AG04449 (cell line): ENCODE results near the gene CCNK.

Experiments used
- CTCF ChIA-PET: fragments of 350-600 bp; formaldehyde crosslinking; extraction: SDS; loops from one replicate; lab custom pipeline; 2021; ENCODE audit warnings: antibody characterized with exemption; lab: Yijun Ruan, JAX
- POLR2A ChIA-PET: fragments of 400-600, 350-600 bp; formaldehyde crosslinking; extraction: SDS; loops from one replicate; lab custom pipeline; 2020; ENCODE audit warnings: antibody characterized with exemption, inconsistent platforms; lab: Yijun Ruan, JAX
- DNase-seq: peaks from one replicate; pipeline ENCODE4 v3.0.0-alpha.2; 2010; ENCODE audit warnings: low read depth, low spot score
- H3K4me3 ChIP-seq: 2 replicates; pipeline ENCODE4 v1.5.1; 2011; ENCODE audit warnings: low read depth, mild to moderate bottlenecking, control low read depth, low read length
- TF ChIP-seq, protein P1 (sequence below): IDR thresholded peaks from one replicate; pipeline ENCODE4 v1.5.1; 2011; ENCODE audit warnings: mild to moderate bottlenecking, moderate library complexity, low read length, control low read depth, inconsistent platforms; ENCODE audit not compliant: insufficient read depth; ENCODE audit errors: missing control alignments

Gene CCNK

DNA sequence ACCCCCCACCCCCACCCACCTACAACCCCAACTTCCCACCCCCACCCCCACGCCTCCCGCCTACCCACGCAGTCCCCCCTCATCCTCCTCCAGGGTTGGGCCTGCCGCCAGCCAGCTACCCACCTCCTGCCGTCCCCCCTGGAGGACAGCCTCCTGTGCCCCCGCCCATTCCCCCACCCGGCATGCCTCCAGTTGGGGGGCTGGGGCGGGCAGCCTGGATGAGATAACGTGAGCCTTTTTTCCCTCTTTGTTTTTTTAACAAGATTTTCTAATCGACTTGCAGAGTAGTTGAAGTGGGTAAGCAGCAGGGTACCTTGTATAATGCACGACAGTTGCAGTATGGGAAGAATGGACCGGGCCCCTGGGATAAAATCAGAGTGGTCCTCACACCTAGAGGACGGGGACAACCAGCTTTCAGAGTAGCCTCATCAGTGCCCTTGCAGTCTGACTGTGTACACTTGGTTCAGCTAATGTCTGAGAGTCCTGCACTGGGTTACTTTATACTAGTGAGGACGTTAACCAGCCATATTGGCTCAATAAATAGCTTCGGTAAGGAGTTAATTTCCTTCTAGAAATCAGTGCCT lies 29.4 kb downstream of the CCNK start:
- TF ChIP-seq, protein P1, sequence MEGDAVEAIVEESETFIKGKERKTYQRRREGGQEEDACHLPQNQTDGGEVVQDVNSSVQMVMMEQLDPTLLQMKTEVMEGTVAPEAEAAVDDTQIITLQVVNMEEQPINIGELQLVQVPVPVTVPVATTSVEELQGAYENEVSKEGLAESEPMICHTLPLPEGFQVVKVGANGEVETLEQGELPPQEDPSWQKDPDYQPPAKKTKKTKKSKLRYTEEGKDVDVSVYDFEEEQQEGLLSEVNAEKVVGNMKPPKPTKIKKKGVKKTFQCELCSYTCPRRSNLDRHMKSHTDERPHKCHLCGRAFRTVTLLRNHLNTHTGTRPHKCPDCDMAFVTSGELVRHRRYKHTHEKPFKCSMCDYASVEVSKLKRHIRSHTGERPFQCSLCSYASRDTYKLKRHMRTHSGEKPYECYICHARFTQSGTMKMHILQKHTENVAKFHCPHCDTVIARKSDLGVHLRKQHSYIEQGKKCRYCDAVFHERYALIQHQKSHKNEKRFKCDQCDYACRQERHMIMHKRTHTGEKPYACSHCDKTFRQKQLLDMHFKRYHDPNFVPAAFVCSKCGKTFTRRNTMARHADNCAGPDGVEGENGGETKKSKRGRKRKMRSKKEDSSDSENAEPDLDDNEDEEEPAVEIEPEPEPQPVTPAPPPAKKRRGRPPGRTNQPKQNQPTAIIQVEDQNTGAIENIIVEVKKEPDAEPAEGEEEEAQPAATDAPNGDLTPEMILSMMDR = no peak
- CTCF ChIA-PET = interaction anchor here (0.7 to 2.3 kb wide), 4 partner anchors 112 to 389 kb away, joined by 3 to 12 read pairs (median 4); no protein-coding TSS in a partner anchor
- H3K4me3 ChIP-seq = no peak overlapping the region
- POLR2A ChIA-PET = interaction anchor here (1.2 kb wide), 1 partner anchor 93 kb away, joined by 3 read pairs; the partner anchor contains the start of gene CCDC85C
- no peak for DNase-seq

DNA sequence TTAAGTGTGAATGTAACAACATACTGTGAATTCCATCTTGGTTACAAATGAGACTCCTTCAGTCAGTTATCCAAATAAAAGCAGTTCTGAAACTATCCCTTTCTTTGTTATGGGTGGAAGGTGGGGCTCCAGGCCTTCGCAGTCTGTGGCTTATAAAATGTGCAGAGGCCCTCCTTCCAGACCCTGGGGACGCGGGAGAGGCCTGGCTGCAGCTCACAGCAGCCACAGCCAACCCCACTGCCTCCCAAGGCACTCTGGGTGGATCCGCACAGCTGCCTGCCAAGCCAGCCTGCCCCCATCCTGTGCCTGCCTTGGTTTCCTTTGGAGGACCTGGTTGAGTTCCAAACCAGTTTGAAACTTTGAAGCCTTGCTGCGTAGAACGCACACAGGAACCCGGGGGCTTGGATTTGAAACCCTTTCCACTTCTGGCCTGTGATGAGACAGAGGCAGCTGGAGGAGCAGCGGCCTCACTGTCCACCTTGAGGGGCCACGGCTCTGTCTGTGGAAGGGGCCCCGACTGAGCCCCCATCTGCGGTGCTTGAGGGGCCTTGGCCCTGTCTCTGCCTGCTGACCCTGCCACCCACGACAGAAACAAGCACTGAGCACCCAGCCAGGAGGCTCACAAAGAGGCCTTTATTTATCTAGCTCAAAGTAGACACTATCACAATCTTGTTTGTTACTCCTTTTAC lies 30.4 kb downstream of the CCNK start:
- CTCF ChIA-PET = interaction anchor here (0.6 to 2.3 kb wide), 8 partner anchors 13 to 388 kb away, joined by 3 to 12 read pairs (median 3); no protein-coding TSS in a partner anchor

DNA sequence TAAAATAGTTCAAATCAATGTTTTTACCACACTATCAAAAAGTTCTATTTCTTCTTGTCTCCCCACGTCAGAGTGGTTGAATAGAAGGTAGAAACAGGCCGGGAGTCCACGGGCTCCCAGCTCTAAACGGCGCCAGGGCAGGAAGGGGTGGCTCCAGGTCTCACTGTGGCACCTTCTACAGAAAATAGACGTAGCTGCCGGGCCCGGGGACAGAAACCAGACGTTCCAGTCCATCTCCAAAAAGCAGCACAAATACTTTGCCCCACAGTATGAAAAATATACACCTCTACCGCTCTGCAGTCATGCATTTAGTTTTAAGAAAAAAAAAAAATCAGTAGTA lies 30.9 kb downstream of the CCNK start:
- no peak for DNase-seq
- H3K4me3 ChIP-seq = no peak overlapping the region
- ChIA-PET CTCF (interaction anchor here (0.6 to 2.3 kb wide), 6 partner anchors 12 to 280 kb away, joined by 3 to 12 read pairs (median 3); no protein-coding TSS in a partner anchor), POLR2A (interaction anchor here (1.4 kb wide), 1 partner anchor 111 kb away, joined by 3 read pairs; no protein-coding TSS in a partner anchor)
- TF ChIP-seq, protein P1 = no peak

More for the DNA sequence above, 30.4 kb downstream of the CCNK start:
- no peak overlapping the region for H3K4me3 ChIP-seq
- TF ChIP-seq, protein P1 = no peak
- peak; percentile 49 for DNase-seq
- POLR2A ChIA-PET = interaction anchor here (1.2 to 1.4 kb wide), 2 partner anchors 92 to 111 kb away, joined by 3 read pairs; partner anchors contain the start of gene CCDC85C

DNA sequence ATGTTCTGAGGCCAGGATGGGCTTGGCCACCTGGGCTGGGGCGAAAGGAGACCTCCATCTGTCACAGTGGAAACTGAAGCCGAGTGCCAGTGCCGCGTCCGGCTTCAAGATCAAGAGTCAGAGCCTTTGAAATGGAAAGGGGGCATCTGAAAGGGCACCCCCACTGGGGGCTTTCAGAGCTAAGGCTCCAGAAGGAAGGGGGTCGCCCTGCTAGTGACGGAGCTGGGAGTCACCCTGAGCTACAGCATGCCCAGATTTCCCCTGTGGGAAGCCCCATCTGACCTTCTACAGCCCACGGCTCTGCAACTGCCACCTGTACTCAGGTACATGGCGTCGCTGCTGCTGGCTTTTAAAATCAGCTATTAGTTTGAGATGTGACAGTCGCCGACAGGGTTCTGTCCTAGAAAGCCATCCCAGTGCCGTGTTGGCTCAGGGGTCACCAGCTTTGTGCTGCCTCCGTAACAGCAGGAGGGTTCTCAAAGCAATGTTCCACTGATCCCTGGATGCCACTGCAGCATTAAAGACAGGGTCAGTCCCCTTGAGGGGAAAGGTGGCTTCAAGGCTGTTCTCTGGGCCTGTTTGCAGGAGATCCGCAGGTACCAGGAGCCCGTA lies 31.5 kb downstream of the CCNK start:
- POLR2A ChIA-PET = no interaction called here
- TF ChIP-seq, protein P1 = no peak
- no peak for DNase-seq
- CTCF ChIA-PET = interaction anchor here (0.6 to 2.3 kb wide), 5 partner anchors 116 to 279 kb away, joined by 3 to 12 read pairs (median 3); no protein-coding TSS in a partner anchor
- H3K4me3 ChIP-seq = no peak overlapping the region

DNA sequence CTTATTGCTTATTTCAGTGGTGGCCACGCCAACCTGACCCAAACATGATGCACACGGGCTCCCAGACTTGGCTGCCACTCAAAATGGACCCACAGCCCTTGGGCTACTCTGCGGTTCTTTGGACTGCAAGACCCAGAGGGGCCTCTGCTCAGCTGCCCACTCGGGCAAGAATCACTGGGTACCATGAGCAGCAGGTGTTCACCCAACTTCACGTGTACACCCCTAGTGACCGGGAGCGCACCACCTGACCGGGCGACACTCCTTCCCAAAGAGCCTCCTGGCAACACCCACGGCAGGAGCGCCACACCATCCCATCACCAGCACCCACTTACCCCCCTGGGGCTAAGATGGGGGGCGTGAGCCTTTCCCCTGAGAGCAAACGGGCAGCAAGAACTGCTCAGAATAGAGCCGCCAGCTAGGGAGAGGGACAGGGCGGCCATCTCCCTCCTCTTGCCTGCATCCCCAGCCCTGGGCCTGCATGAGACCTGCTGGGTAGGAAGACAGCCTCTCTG lies 32.0 kb downstream of the CCNK start:
- H3K4me3 ChIP-seq = no peak overlapping the region
- TF ChIP-seq, protein P1 = no peak
- ChIA-PET POLR2A (no interaction called here), CTCF (interaction anchor here (2.3 kb wide), 1 partner anchor 115 kb away, joined by 12 read pairs; no protein-coding TSS in a partner anchor)
- no peak for DNase-seq
